Measurements from ENCODE around the gene OSBPL10.

GRCh38 chr3:31917303-31918005 is 63.6 kb downstream of the OSBPL10 start:
- TF ChIP-seq CTCF (IDR thresholded peaks at IDR 0.05) (no peak), POLR2A (IDR thresholded peaks at IDR 0.05) (no peak), EP300 (IDR thresholded peaks at IDR 0.05) (no peak)

Data from ovary (tissue), 3 donors.